GM12878 (cell line): ENCODE measurements around the gene SARM1. TPM values are rescaled to one million over a fixed set of nuclear protein-coding genes. Genes with fewer than 3 reads are reported as not detected.

Experiments used
- ATAC-seq: fragments of 200-7000 bp; cut with Tn5 transposase; 3 replicates; pipeline ENCODE4 v1.9.1; 2020; ENCODE audit warnings: mild to moderate bottlenecking, moderate library complexity
- BruUV-seq: library from RNA; stranded (reverse); fragments of 400-500 nt; replicated peaks from 2 replicates; lab custom pipeline; 2021; lab: Mats Ljungman, UMichigan
- CTCF ChIA-PET: fragments of 300-600 bp; sonication (Branson Sonifier 250); formaldehyde crosslinking; extraction: SDS; loops from one replicate; lab custom pipeline; 2021; ENCODE audit warnings: inconsistent platforms; lab: Yijun Ruan, JAX
- POLR2A ChIA-PET: fragments of 350-600 bp; formaldehyde crosslinking; extraction: SDS; loops from one replicate; lab custom pipeline; 2021; ENCODE audit warnings: inconsistent platforms; lab: Charles Lee
- RAD21 ChIA-PET: fragments of 300-600 bp; sonication (Branson Sonifier 250); formaldehyde crosslinking; loops from one replicate; lab custom pipeline; 2023; ENCODE audit warnings: antibody characterized with exemption; ENCODE audit not compliant: unreplicated experiment; lab: Charles Lee
- SMC1A ChIA-PET: fragments of 300-600 bp; sonication (Branson Sonifier 250); formaldehyde crosslinking; loops from one replicate; lab custom pipeline; 2023; ENCODE audit not compliant: unreplicated experiment, uncharacterized antibody; lab: Charles Lee
- DNase-seq: peaks from one replicate; pipeline ENCODE4 v3.0.0-alpha.2; 2011; ENCODE audit warnings: low read depth, low spot score
- FAIRE-seq: peaks from 3 replicates; lab custom pipeline; 2011; peaks lifted over from hg19 to GRCh38; lab: Jason Lieb, UNC
- H2AFZ ChIP-seq: 2 replicates; pipeline ENCODE4 v1.6.0; 2011; ENCODE audit warnings: low read depth, low read length, control low read depth; ENCODE audit not compliant: control insufficient read depth
- H3K27ac ChIP-seq: 2 replicates; pipeline ENCODE4 v1.5.1; 2011; ENCODE audit warnings: control low read depth; ENCODE audit not compliant: control insufficient read depth, insufficient read depth
- H3K27me3 ChIP-seq, 2 experiments: replicated peaks in 1 of 2; 2 replicates each; pipeline versions ENCODE4 v1.6.0 to v1.6.1; 2011; ENCODE audit warnings: low read length in 1 of 2; ENCODE audit not compliant: control insufficient read depth in 2 of 2, insufficient read depth in 2 of 2
- H3K36me3 ChIP-seq, 2 experiments: 2 replicates each; pipeline ENCODE4 v1.5.1; 2011; ENCODE audit warnings: low read length in 1 of 2; ENCODE audit not compliant: control insufficient read depth in 2 of 2, insufficient read depth in 2 of 2
- H3K4me1 ChIP-seq: 2 replicates; pipeline ENCODE4 v1.6.1; 2011; ENCODE audit warnings: mild to moderate bottlenecking, low read length, moderate library complexity, mixed read lengths; ENCODE audit not compliant: control insufficient read depth, insufficient read depth
- H3K4me2 ChIP-seq: 2 replicates; pipeline ENCODE4 v1.6.0; 2011; ENCODE audit warnings: control low read depth; ENCODE audit not compliant: control insufficient read depth, insufficient read depth
- H3K4me3 ChIP-seq: fragments of 200-600 bp; sonication (generic); 2 replicates; pipeline ENCODE4 v1.5.1; 2016
- H3K79me2 ChIP-seq: 2 replicates; pipeline ENCODE4 v1.6.0; 2011; ENCODE audit warnings: low read length; ENCODE audit not compliant: control insufficient read depth, insufficient read depth
- H3K9ac ChIP-seq: 2 replicates; pipeline ENCODE4 v1.8.0; 2011; ENCODE audit warnings: low read length, control low read depth, mixed read lengths; ENCODE audit not compliant: control insufficient read depth, insufficient read depth
- H3K9me3 ChIP-seq: replicated peaks from 3 replicates; pipeline ENCODE4 v1.5.1; 2011; ENCODE audit warnings: mild to moderate bottlenecking, low read length; ENCODE audit not compliant: control insufficient read depth, insufficient read depth
- H4K20me1 ChIP-seq: 2 replicates; pipeline ENCODE4 v1.6.0; 2011; ENCODE audit not compliant: control insufficient read depth, insufficient read depth
- ASH2L ChIP-seq: fragments of 300-600, 200-600 bp; sonication (generic); IDR thresholded peaks from 2 replicates; pipeline ENCODE4 v1.6.1; 2017; ENCODE audit warnings: low read depth, mild to moderate bottlenecking, borderline replicate concordance
- BMI1 ChIP-seq: fragments of 450-650 bp; IDR thresholded peaks from 2 replicates; pipeline ENCODE4 v1.6.1; 2016; ENCODE audit warnings: mild to moderate bottlenecking, moderate library complexity, borderline replicate concordance
- CREB1 ChIP-seq: IDR thresholded peaks from 2 replicates; pipeline ENCODE4 v1.6.1; 2012; ENCODE audit warnings: low read depth, mild to moderate bottlenecking, inconsistent platforms
- EGR1 ChIP-seq, 2 experiments: IDR thresholded peaks; 1 replicate in 1 of 2; 2 replicates in 1 of 2; pipeline ENCODE4 v1.6.1; 2011 to 2012; ENCODE audit warnings: low read depth in 2 of 2, low read length in 2 of 2, borderline replicate concordance in 1 of 2, mild to moderate bottlenecking in 1 of 2, moderate library complexity in 1 of 2
- ESRRA ChIP-seq: IDR thresholded peaks from 2 replicates; pipeline ENCODE4 v1.6.1; 2012; ENCODE audit warnings: mild to moderate bottlenecking, low read length, improper control_type of control experiment
- ETV6 ChIP-seq, 2 experiments: fragments of 450-650 bp in 1 of 2; IDR thresholded peaks in 1 of 2; conservative IDR thresholded peaks in 1 of 2; 2 replicates each; pipeline ENCODE4 v1.6.1; 2014; ENCODE audit warnings: antibody characterized with exemption in 1 of 2, borderline replicate concordance in 1 of 2, low read depth in 1 of 2, mild to moderate bottlenecking in 1 of 2, moderate library complexity in 1 of 2
- IKZF1 ChIP-seq: fragments of 450-650 bp; conservative IDR thresholded peaks from 2 replicates; pipeline ENCODE4 v1.6.1; 2017; ENCODE audit warnings: antibody characterized with exemption, mild to moderate bottlenecking
- LARP7 ChIP-seq: fragments of 450-650 bp; IDR thresholded peaks from 2 replicates; pipeline ENCODE4 v1.6.1; 2017; ENCODE audit warnings: mild to moderate bottlenecking
- MTA2 ChIP-seq: fragments of 450-650 bp; IDR thresholded peaks from 2 replicates; pipeline ENCODE4 v1.6.1; 2016; ENCODE audit warnings: low read depth, mild to moderate bottlenecking, moderate library complexity
- MXI1 ChIP-seq: fragments of 150-350 bp; IDR thresholded peaks from 2 replicates; pipeline ENCODE4 v1.6.1; 2011; ENCODE audit warnings: low read depth, mild to moderate bottlenecking, inconsistent platforms, low read length, improper control_type of control experiment
- MYB ChIP-seq: fragments of 150-350 bp; IDR thresholded peaks from 2 replicates; pipeline ENCODE4 v1.6.1; 2014; ENCODE audit warnings: mild to moderate bottlenecking, low read depth, low read length, borderline replicate concordance
- RFX5 ChIP-seq: IDR thresholded peaks from 2 replicates; pipeline ENCODE4 v1.6.1; 2011; ENCODE audit warnings: low read depth, low read length, improper control_type of control experiment
- STAT1 ChIP-seq: fragments of 450-650 bp; conservative IDR thresholded peaks from 2 replicates; pipeline ENCODE4 v1.6.1; 2014; ENCODE audit warnings: antibody characterized with exemption, mild to moderate bottlenecking
- TAF1 ChIP-seq: IDR thresholded peaks from 2 replicates; pipeline ENCODE4 v1.6.1; 2011; ENCODE audit warnings: mild to moderate bottlenecking, low read depth, low read length, borderline replicate concordance
- WRNIP1 ChIP-seq: IDR thresholded peaks from 2 replicates; pipeline ENCODE4 v1.6.1; 2011; ENCODE audit warnings: low read depth, low read length, improper control_type of control experiment, borderline replicate concordance
- YY1 ChIP-seq: IDR thresholded peaks from 2 replicates; pipeline ENCODE4 v1.6.1; 2011; ENCODE audit warnings: low read depth, mild to moderate bottlenecking, low read length
- ZNF274 ChIP-seq: IDR thresholded peaks from one replicate; pipeline ENCODE4 v1.8.0; 2011; ENCODE audit not compliant: insufficient read length, insufficient read depth
- ZSCAN29 ChIP-seq: fragments of 450-650 bp; IDR thresholded peaks from 2 replicates; pipeline ENCODE4 v1.6.1; 2017; ENCODE audit warnings: mild to moderate bottlenecking, moderate library complexity
- WGBS: methylation state at CpG from one replicate; pipeline ENCODE4 v1.1.6; 2016; ENCODE audit warnings: low lambda C conversion rate; ENCODE audit not compliant: insufficient replicate concordance, insufficient coverage; ENCODE audit errors: missing lambda C conversion rate; 5-methylcytosine and 5-hydroxymethylcytosine counted together
- in situ Hi-C: fragments of 300-500 bp; cut with MboI; formaldehyde crosslinking; loops from 9 replicates; pipeline ENCODE4 v1.14.3; 2018; ENCODE audit warnings: mixed read lengths
- intact Hi-C: fragments of 100-400 bp; cut with micrococcal nuclease; formaldehyde crosslinking; loops from one replicate; pipeline ENCODE4 v1.14.2; 2022; ENCODE audit not compliant: unreplicated experiment
- polyA plus RNA-seq, 11 experiments: library from polyadenylated mRNA; depleted of rRNA in 4 of 11; unstranded in 6 of 11; stranded (reverse) in 5 of 11; fragments of >200 nt; fragmentation: Nextera tagmentation in 4 of 11; fragmentation: Illumina TruSeq in 1 of 11; extraction: Ambion mirVana in 4 of 11; extraction: Trizol in 1 of 11; gene quantifications; 1 replicate in 1 of 11; 2 replicates in 10 of 11; pipeline versions ENCODE4 v1.2.1 to v1.2.3, GENCODE V29; 2011 to 2016; ENCODE audit warnings: inconsistent platforms in 2 of 11, missing spikeins in 2 of 11, low read depth in 1 of 11
- total RNA-seq, 4 experiments: library from RNA; depleted of rRNA in 3 of 4; stranded (reverse); fragments of >200 nt in 3 of 4; fragmentation: Illumina TruSeq in 1 of 4; extraction: Trizol in 1 of 4; gene quantifications; 2 replicates each; pipeline versions ENCODE4 v1.2.1 to v1.2.3, GENCODE V29; 2013 to 2021
- TF ChIP-seq, protein P1 (sequence below): IDR thresholded peaks from 2 replicates; pipeline ENCODE4 v1.6.1; 2011; ENCODE audit warnings: mild to moderate bottlenecking, low read depth, low read length, moderate library complexity; ENCODE audit not compliant: insufficient replicate concordance
- TF ChIP-seq, protein P2 (sequence below): fragments of 150-350 bp; IDR thresholded peaks from 2 replicates; pipeline ENCODE4 v1.6.1; 2016; ENCODE audit warnings: low read depth, low read length

Gene SARM1
- total and polyA plus RNA-seq, 10 of the 15 experiments (the other 5 are each of a cell fraction or from before 2014, with no cell fraction given), result 0.56 to 25.3 (median 11.9) TPM

DNA sequence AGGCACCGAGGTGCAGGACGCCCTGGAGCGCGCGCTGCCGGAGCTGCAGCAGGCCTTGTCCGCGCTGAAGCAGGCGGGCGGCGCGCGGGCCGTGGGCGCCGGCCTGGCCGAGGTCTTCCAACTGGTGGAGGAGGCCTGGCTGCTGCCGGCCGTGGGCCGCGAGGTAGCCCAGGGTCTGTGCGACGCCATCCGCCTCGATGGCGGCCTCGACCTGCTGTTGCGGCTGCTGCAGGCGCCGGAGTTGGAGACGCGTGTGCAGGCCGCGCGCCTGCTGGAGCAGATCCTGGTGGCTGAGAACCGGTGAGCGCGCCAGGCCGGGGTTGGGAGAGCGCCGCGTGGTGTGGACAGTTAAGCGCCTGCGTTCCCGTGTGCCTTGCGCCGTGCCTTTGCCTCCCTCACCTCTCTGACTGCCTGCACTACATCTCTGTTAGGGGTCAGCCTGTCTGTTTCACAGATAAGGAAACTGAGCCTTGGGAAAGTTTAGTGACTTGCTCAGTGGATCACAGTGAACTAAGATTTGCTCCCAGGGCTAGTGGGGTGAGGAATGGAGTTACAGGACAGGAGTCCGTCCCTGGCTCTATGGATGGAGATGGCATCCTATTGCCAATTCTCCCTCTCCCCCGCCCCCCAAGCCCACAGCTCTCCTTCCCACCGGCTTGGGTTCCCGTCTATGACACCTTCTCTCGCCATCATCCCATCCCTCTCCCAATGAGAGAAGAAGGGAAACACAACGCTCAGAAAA lies 880 bp downstream of the SARM1 start:
- Histone ChIP-seq H3K4me2 (peak overlapping the region; percentile 93), H2AFZ (peak overlapping the region; percentile 65), H3K9ac (peak overlapping the region; percentile 67), H3K4me3 (peak overlapping the region; percentile 88), H3K36me3 (no peaks in the 10 kb centered on the region), H3K79me2 (peaks cover 2% of the 10 kb centered on the region; the same call in 1 of the 2 replicates), H3K4me1 (peaks cover 7% of the 10 kb centered on the region), H3K27ac (no peak overlapping the region), H4K20me1 (peaks cover 3% of the 10 kb centered on the region; the same call in 1 of the 2 replicates), H3K27me3 (no peaks in the 10 kb centered on the region), H3K9me3 (no peaks in the 10 kb centered on the region)
- intact Hi-C loops (loop anchor here (10.0 kb wide), 2 partner anchors 62 to 172 kb away; no protein-coding TSS in a partner anchor), in situ Hi-C loops (loop anchor here (10.0 kb wide), 1 partner anchor 172 kb away; no protein-coding TSS in a partner anchor)
- ChIA-PET POLR2A (interaction anchor here (0.6 kb wide), 1 partner anchor 194 kb away, joined by 3 read pairs; no protein-coding TSS in a partner anchor), RAD21 (no interaction called here), SMC1A (interaction anchor here (1.4 kb wide), 1 partner anchor 19 kb away, joined by 3 read pairs; no protein-coding TSS in a partner anchor), CTCF (interaction anchor here (1.7 kb wide), 1 partner anchor 44 kb away, joined by 5 read pairs; no protein-coding TSS in a partner anchor)
- ATAC-seq (peak; percentile 10), DNase-seq (no peak), FAIRE-seq (no peak)
- TSS peak; percentile 21 for BruUV-seq
- WGBS, result 7% methylated on average over 47 of the region's 53 CpGs
- TF ChIP-seq ESRRA (no peak), ETV6 (conservative IDR thresholded peaks at IDR 0.05 in 1 of 2, IDR thresholded peaks at IDR 0.05 in 1 of 2; ENCODE audit: borderline replicate concordance in 1 of 2, low read depth in 1 of 2) (no peak), MXI1 (no peak), BMI1 (no peak), LARP7 (peak; percentile 51; the same call in 1 of the 2 replicates), ZSCAN29 (no peak), IKZF1 (no peak), EGR1 (IDR thresholded peaks at IDR 0.05; ENCODE audit: borderline replicate concordance in 1 of 2, low read depth in 2 of 2, low read length in 2 of 2) (no peak), ASH2L (0 out of 2 replicates have a peak, but pooled peaks have one; percentile 36), RFX5 (no peak), ZNF274 (no peak), CREB1 (no peak), TAF1 (no peak), YY1 (peak; percentile 38; the same call in 1 of the 2 replicates), WRNIP1 (no peak), STAT1 (no peak), MYB (no peak), MTA2 (no peak)
- TF ChIP-seq, protein P1, sequence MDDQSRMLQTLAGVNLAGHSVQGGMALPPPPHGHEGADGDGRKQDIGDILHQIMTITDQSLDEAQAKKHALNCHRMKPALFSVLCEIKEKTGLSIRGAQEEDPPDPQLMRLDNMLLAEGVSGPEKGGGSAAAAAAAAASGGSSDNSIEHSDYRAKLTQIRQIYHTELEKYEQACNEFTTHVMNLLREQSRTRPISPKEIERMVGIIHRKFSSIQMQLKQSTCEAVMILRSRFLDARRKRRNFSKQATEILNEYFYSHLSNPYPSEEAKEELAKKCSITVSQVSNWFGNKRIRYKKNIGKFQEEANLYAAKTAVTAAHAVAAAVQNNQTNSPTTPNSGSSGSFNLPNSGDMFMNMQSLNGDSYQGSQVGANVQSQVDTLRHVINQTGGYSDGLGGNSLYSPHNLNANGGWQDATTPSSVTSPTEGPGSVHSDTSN, result no peak
- TF ChIP-seq, protein P2, sequence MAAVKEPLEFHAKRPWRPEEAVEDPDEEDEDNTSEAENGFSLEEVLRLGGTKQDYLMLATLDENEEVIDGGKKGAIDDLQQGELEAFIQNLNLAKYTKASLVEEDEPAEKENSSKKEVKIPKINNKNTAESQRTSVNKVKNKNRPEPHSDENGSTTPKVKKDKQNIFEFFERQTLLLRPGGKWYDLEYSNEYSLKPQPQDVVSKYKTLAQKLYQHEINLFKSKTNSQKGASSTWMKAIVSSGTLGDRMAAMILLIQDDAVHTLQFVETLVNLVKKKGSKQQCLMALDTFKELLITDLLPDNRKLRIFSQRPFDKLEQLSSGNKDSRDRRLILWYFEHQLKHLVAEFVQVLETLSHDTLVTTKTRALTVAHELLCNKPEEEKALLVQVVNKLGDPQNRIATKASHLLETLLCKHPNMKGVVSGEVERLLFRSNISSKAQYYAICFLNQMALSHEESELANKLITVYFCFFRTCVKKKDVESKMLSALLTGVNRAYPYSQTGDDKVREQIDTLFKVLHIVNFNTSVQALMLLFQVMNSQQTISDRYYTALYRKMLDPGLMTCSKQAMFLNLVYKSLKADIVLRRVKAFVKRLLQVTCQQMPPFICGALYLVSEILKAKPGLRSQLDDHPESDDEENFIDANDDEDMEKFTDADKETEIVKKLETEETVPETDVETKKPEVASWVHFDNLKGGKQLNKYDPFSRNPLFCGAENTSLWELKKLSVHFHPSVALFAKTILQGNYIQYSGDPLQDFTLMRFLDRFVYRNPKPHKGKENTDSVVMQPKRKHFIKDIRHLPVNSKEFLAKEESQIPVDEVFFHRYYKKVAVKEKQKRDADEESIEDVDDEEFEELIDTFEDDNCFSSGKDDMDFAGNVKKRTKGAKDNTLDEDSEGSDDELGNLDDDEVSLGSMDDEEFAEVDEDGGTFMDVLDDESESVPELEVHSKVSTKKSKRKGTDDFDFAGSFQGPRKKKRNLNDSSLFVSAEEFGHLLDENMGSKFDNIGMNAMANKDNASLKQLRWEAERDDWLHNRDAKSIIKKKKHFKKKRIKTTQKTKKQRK, result no peak
